Measurements from ENCODE around the gene PCGF3. TPM values are rescaled to one million over a fixed set of nuclear protein-coding genes. Genes with fewer than 3 reads are reported as not detected.

The PCGF3 gene
- total and polyA plus RNA-seq, 12 donors: 17.5 to 50.8 (median 21.9) TPM

DNA sequence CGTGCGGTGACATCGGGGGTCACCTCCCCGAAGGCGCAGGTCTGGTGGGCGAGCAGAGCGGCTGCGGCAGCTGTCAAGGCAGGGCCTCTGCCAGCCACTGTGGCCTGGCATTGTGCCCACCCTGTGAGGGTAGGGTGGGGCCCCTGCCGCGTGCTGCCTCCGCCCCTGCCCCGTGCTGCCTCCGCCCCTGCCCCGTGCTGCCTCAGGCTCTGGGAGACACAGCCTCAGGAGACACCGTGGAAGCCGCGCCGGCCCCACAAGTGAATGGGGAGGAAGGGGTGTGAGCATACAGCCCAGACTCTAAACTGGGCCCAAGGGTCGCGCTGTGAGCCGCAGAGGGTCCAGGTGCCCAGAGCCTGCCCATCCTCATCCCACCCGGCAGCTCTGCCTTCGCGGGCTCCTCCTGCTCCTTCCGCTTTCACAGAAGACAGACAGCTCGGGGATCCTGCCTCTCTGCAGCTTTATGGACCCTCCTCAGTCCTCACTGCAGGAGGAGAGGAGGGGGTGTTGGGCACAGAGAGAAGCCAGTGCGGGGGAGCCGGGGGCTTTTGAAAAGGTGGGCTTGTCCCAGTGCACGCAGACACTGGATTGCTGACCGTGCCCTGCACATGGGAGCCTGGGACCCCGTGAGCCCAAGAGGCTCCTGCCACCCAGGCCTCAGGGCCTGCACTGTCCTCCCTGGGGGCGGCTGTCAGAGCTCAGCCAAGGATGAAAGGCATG is 27.4 kb downstream of the PCGF3 start:
- ATAC-seq: peak in 6 of 8 donors; percentile 17 to 61 (median 44)

DNA sequence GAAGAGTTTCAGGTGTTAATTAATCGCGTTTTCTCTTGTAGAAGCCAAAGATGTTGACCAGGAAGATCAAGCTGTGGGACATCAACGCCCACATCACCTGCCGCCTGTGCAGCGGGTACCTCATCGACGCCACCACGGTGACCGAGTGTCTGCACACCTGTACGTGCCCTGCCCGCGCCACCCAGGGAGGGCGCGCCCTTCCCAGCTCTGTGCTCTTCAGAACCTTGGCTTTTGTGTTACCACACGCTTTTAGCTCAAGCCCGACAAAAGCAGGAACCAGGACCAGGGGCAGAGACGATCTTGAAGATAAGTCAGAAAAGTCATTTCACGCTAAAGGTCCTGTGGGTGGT is 28.0 kb downstream of the PCGF3 start:
- no peaks in the 10 kb centered on the region for H3K4me1 ChIP-seq
- no peak overlapping the region for H3K4me3 ChIP-seq
- intact Hi-C loops (cut with DNase I): no loop called here
- TF ChIP-seq, protein P1, sequence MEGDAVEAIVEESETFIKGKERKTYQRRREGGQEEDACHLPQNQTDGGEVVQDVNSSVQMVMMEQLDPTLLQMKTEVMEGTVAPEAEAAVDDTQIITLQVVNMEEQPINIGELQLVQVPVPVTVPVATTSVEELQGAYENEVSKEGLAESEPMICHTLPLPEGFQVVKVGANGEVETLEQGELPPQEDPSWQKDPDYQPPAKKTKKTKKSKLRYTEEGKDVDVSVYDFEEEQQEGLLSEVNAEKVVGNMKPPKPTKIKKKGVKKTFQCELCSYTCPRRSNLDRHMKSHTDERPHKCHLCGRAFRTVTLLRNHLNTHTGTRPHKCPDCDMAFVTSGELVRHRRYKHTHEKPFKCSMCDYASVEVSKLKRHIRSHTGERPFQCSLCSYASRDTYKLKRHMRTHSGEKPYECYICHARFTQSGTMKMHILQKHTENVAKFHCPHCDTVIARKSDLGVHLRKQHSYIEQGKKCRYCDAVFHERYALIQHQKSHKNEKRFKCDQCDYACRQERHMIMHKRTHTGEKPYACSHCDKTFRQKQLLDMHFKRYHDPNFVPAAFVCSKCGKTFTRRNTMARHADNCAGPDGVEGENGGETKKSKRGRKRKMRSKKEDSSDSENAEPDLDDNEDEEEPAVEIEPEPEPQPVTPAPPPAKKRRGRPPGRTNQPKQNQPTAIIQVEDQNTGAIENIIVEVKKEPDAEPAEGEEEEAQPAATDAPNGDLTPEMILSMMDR (IDR thresholded peaks at IDR 0.05): no peak
- no peaks in the 10 kb centered on the region for H3K9me3 ChIP-seq
- no peak for ATAC-seq
- H3K27me3 ChIP-seq: no peaks in the 10 kb centered on the region
- DNase-seq: peak in 1 of 2 donors; percentile 6
- H3K36me3 ChIP-seq: peaks cover under 1 to 82% (median 49%) of the 10 kb centered on the region in 9 donors
- 94 to 96% methylated on average over 18 of the region's 18 CpGs for WGBS, 2 donors
- H3K27ac ChIP-seq: no peak overlapping the region

More for the DNA sequence above, 27.4 kb downstream of the PCGF3 start:
- WGBS, 2 donors: 76 to 87% methylated on average over 32 of the region's 32 CpGs
- Histone ChIP-seq H3K36me3 (peaks cover 0 to 81% (median 44%) of the 10 kb centered on the region in 9 donors), H3K27ac (no peak overlapping the region), H3K9me3 (no peaks in the 10 kb centered on the region), H3K4me1 (no peaks in the 10 kb centered on the region), H3K27me3 (no peaks in the 10 kb centered on the region), H3K4me3 (no peak overlapping the region)
- TF ChIP-seq, protein P1 (IDR thresholded peaks at IDR 0.05): no peak
- peak in 1 of 2 donors; percentile 23 for DNase-seq
- intact Hi-C loops (cut with DNase I): no loop called here

DNA sequence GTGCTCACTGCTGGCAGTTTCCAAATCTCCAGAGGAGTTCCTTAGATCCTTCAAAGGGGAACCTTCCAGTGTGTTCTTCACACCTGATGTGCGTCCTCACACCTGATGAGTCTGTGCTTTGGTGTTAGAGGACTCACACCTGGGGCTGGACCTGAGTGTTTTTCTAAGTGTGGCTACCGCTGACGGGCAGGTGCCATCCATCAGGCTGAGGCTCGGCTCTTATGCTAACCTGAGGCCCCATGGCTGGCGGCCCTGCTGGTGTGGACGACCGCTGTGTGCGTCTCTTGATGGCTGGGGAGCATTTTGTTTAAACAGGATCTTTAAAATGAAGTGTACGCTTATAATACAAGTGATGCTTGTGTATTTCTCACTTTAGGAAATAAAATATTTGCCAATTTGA is 28.4 kb downstream of the PCGF3 start:
- TF ChIP-seq, protein P1 (IDR thresholded peaks at IDR 0.05): no peak
- Histone ChIP-seq H3K4me3 (no peak overlapping the region), H3K36me3 (peaks cover 4 to 82% (median 54%) of the 10 kb centered on the region in 9 donors), H3K27ac (no peak overlapping the region), H3K27me3 (no peaks in the 10 kb centered on the region), H3K9me3 (no peaks in the 10 kb centered on the region), H3K4me1 (no peaks in the 10 kb centered on the region)
- DNase-seq (peak in 1 of 2 donors; percentile 4), ATAC-seq (no peak)
- 95 to 97% methylated on average over 9 of the region's 9 CpGs for WGBS, 2 donors
- intact Hi-C loops (cut with DNase I): no loop called here

DNA sequence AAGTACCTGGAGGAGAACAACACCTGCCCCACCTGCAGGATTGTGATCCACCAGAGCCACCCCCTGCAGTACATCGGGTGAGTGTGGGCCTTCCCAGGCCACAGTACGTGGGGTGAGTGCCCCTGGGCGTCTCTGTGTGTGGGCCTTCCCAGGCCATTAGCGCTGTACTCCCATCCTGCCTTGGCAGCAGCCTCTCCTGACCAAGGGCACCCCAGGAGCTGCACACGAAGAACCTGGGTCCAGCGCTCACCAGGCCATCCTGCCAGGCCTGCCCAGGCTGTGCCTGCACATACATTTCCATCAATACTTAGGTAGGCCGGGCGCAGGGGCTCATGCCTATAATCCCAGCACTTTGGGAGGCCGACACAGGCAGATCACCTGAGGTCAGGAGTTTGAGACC is 29.3 kb downstream of the PCGF3 start:
- H3K9me3 ChIP-seq: no peaks in the 10 kb centered on the region
- H3K4me1 ChIP-seq: no peaks in the 10 kb centered on the region
- 97 to 98% methylated on average over 9 of the region's 9 CpGs for WGBS, 2 donors
- intact Hi-C loops (cut with DNase I): no loop called here
- DNase-seq (peak in 1 of 2 donors; percentile 0), ATAC-seq (peak in 1 of 8 donors; percentile 16)
- H3K27me3 ChIP-seq: no peaks in the 10 kb centered on the region
- H3K4me3 ChIP-seq: no peak overlapping the region
- TF ChIP-seq, protein P1 (IDR thresholded peaks at IDR 0.05): no peak
- H3K27ac ChIP-seq: no peak overlapping the region
- H3K36me3 ChIP-seq: peaks cover 4 to 90% (median 61%) of the 10 kb centered on the region in 9 donors
